HT-29 (cell line): ENCODE results near the gene DTNBP1. TPM values are rescaled to one million over a fixed set of nuclear protein-coding genes. Genes with fewer than 3 reads are reported as not detected.

Experiments used
- DNase-seq: peaks from one replicate; pipeline ENCODE4 v3.0.0-alpha.2; 2015; ENCODE audit warnings: low spot score
- total RNA-seq: library from RNA; depleted of rRNA; stranded (reverse); fragments of >200 nt; shearing (Covaris generic); gene quantifications from 2 replicates; pipeline ENCODE4 v1.2.3, GENCODE V29; 2014; rRNA removed

DTNBP1 gene
- 7.1 and 8.7 TPM in 2 replicates for total RNA-seq

DNA sequence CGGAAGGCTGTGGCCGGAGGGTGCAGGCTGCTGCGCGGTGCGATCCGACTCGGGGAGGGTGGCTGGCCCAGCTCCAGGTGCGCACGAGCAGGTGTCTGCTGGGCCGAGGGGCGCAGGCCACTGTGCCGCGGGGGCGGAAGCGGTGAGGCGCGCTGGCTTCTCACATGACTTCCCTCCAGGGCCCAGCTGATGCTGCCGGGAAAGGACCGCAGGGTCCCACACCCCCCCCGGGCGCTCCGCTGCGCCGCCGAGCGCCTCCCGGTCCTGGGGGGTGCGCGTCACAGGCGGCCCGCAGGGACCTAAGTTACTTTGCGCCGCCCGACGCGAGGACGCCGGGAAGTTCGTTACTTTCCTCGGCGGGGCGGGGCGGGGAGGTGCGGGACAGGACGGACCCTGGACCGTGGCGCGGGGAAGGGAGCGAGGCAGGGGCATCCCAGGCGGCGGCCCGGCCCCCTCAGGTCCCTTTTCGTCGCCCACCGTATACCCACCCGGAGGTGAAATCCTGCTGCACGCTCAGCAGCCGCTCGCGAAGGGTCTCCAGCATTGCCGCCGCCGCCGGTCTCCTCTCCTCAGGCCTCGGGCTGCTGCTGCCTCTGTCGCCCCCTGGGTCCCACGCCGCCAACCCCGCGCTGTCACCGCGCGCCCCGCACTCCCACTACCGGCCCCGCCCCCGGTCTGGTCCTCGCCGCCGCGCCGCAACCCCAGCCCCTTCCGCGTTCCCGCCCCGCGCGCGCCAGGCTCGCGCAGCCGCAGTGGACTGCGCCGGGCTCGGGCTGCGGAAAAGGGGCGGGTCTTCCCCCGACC is at the start of gene DTNBP1:
TSS of gene DTNBP1 (minus strand) at position 703 of the 804 bp plus-strand sequence. CDS start at position 544, 159 bp downstream.
- DNase-seq: peak; percentile 63

- DNase-seq: no peak
Measured at GRCh38 chr6:15709651-15710269, 46.9 kb upstream of the DTNBP1 start.

GRCh38 chr6:15708231-15708630 is 45.4 kb upstream of the DTNBP1 start:
- no peak for DNase-seq

DNA sequence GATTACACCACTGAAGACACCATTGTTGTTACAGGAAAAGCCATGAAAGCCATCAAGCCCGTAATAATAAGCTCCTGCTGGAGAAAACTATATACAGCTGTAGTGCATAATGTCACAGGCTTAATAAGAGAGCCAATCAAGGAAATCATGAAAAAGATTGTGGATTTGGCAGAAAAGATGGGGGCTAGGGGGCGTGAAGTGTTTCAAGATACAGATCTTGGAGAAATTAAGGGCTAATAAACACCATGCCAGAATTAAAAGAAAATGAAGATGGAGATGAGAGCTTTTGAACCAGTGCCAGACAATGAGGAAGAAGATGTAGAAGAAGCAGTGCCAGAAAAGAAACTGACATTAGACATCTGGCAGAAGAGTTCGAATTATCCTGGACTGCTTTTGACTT is 43.2 kb upstream of the DTNBP1 start:
- DNase-seq: no peak

GRCh38 chr6:15698471-15698870 is 35.6 kb upstream of the DTNBP1 start:
- DNase-seq: no peak

- DNase-seq: no peak
Measured at GRCh38 chr6:15697895-15698294, 35.1 kb upstream of the DTNBP1 start.

DNA sequence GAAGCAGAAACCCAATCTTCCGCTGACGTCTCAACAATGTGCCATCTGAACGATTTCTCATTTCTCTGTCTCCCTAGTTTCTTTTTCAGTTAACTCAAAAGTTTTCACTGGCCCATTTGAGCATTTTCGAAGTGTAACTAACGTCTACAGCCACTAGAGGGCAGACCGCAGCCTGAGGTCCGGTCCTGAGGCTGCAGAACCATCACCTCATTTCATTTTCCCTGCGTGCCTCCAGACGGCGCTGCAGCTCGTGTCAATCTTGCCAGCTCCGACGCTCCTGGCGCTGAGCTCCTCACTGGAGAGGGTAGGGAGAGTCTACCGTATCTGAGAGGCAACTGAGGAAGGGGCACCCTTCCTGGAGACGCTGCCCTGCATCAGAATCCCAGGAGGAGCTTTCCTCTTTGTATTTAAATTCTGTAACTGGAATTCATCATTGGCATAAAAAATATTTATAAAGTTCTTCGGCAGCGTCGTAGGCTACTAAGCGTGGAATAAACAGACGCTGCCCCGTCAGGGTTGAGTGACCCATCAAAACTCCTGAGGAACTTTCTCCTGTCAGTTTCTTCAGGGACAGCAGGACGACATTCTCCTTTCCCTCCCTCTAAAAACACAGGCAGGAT is 28.5 kb upstream of the DTNBP1 start:
- DNase-seq: peak; percentile 85

- no peak for DNase-seq
Measured at GRCh38 chr6:15690510-15690909, 27.7 kb upstream of the DTNBP1 start.

- DNase-seq: no peak
Measured at GRCh38 chr6:15689586-15690482, 27.0 kb upstream of the DTNBP1 start.

GRCh38 chr6:15685619-15686018 is 22.8 kb upstream of the DTNBP1 start:
- DNase-seq: no peak

DNA sequence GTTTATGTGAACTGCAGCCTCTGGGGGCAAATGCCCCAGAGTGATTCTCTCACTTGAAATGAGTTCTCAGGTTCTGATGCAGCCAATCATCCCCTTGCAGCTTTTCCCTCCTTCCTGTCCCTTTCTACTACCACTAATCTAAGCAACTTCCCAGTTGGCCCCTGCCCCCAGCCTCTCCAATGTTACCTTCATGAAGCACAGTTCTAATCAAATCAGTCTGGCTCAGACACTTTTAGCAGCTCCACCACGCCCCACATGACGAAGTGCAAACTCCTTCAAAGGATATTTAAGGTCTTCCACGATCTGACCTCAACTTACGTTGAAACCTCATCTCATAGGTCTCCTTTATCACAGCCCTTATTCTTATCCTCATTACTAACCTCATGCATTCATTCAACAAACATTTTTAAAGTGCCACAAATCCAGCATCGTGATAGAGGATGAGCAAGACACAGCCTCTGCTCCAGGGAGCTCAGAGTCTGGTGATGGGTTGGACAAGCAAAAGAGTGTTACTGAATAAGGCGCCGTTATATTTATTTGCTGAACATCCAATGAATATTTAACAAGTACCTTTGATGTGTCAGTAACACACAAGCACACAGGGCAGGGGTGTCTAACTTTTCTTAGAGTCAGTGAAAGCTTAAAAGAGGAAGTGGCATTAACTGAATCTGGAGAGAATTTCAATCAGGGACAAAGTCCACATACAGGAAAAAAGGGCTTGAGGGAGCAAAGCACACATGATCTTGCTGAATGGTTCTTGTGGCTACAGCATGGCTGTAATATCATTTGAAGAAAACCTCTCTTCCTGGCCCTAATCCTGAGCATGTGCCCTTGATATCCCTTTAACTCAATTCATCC is 20.4 kb upstream of the DTNBP1 start:
- peak; percentile 15 for DNase-seq

DNA sequence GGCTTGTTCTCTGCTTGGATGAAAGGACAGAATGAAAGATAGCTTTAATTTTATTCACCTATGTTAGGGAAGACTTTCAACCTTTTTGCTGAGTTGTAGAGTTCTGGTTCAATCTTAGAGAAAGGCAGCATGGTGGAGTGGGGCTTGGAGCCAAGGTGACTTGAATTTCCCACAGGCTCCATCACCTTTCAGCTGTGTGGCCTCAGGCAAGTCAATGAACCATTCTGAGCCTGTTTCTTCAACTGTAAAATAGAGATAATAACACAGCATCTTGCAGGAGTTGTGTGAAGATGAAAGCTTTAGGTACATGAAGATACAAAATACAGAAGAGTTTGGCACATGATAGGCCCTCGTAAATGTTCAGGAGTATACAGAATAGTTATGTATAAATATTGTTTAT is 19.1 kb upstream of the DTNBP1 start:
- DNase-seq: no peak

DNA sequence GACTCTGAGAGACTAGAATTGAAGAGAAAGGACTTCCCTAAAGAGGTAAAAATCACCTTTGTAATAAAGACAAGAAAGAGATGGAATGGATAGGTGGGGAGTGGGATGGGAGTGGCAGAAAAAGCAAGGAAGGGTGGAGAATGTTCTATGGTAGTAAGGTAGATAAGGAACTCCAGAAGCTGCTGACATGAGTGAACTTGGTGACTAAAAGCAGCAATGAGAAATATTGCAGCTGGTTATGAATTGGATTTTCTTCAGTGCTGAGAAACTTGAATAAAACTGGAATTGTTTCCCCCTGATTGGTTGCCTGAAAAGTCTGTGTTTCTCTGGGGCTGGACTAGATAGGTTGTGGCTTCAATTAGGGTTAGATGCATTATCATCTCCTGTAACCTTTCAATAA is 15.7 kb upstream of the DTNBP1 start:
- no peak for DNase-seq

DNA sequence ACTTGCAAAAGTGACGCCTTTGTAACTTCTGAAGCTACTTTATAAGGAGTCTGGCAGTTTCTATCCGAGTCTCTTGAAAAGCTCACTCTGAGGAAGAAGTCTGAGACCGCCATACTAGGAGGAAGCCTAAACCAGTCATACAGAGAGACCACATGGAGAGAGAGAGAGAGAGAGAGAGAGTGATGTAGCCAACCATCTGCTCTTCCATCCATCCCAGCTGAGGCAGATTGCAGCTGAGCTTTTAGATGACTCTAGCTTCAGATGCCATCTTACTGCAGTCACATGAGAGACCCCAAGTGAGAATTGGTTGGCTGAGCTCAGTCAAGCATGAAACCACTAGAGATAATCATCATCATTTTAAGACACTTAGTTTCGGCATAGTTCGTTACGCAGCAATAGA is 15.0 kb upstream of the DTNBP1 start:
- DNase-seq: no peak

- no peak for DNase-seq
Measured at GRCh38 chr6:15675536-15676220, 12.8 kb upstream of the DTNBP1 start.

DNA sequence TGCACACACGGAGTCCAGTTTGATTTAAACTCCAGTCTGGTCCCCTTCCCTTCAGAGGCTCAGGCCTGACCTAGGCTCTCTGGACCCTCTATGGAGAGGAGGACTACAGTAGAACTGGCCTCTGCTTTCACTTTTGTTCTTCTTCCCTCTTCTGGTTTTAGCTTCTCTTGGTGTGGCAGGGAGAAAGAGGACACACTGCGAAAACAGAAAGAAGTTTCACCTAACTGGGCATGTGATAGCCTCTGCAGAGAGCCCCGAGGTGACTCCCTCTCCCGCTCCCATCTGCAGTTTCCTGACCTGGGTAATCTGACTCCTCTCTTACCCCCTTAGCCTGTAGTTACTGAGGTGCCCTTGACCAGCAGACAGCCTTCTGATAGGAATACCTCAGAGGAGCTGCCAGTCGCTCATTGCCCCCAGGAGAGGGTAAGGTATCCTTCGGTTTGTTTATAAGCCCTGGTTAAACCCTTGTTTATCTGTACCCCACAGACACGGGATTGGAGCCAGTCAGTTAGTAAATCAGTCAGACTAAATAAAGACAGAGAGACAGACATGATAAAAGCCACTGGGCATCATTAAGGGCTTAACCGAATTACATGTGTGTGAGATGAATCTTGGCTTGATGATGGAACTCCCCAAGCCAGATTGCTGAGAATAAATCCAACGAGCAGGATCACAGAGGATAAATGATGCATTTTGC is 12.0 kb upstream of the DTNBP1 start:
- DNase-seq: no peak

- DNase-seq: no peak
Measured at GRCh38 chr6:15673666-15674065, 10.8 kb upstream of the DTNBP1 start.

GRCh38 chr6:15672818-15673217 is 10.0 kb upstream of the DTNBP1 start:
- no peak for DNase-seq

GRCh38 chr6:15672291-15672690 is 9.5 kb upstream of the DTNBP1 start:
- no peak for DNase-seq
